HL-60 (cell line): ENCODE data around the gene CDC42EP1.
"Not testable (repeated sequence)": the region's sequence is repeated elsewhere in the genome, so short reads cannot be mapped to it uniquely, and the experiment has no call there.

Experiments used
- DNase-seq, 2 experiments: peaks; one replicate each; pipeline ENCODE4 v3.0.0-alpha.2; 2010 to 2020; ENCODE audit warnings: low read depth in 1 of 2, low spot score in 1 of 2
- H3K27ac ChIP-seq: fragments of 250-450 bp; sonication (Bioruptor Pico); replicated peaks from 2 replicates; pipeline ENCODE4 v1.5.1; 2020; ENCODE audit warnings: mild to moderate bottlenecking, moderate library complexity
- H3K27me3 ChIP-seq: fragments of 250-450 bp; sonication (Bioruptor Pico); 2 replicates; pipeline ENCODE4 v1.5.1; 2021; ENCODE audit warnings: mild to moderate bottlenecking, moderate library complexity; ENCODE audit not compliant: insufficient read depth, poor library complexity, severe bottlenecking
- H3K4me3 ChIP-seq: replicated peaks from 2 replicates; pipeline ENCODE4 v1.5.1; 2011; ENCODE audit warnings: mild to moderate bottlenecking, control low read depth, low read length; ENCODE audit not compliant: insufficient read depth
- CTCF ChIP-seq: IDR thresholded peaks from one replicate; pipeline ENCODE4 v1.5.1; 2011; ENCODE audit warnings: low read length, control low read depth, inconsistent platforms; ENCODE audit not compliant: insufficient read depth
- GABPA ChIP-seq: IDR thresholded peaks from 2 replicates; pipeline ENCODE4 v1.6.1; 2012; ENCODE audit warnings: low read depth
- POLR2AphosphoS5 ChIP-seq: IDR thresholded peaks from 2 replicates; pipeline ENCODE4 v1.6.1; 2012; ENCODE audit warnings: low read depth
- SPI1 ChIP-seq: IDR thresholded peaks from 2 replicates; pipeline ENCODE4 v1.6.1; 2012; ENCODE audit warnings: low read depth, mild to moderate bottlenecking, borderline replicate concordance
- TF ChIP-seq, protein P1 (sequence below): IDR thresholded peaks from 2 replicates; pipeline ENCODE4 v1.6.1; 2012; ENCODE audit warnings: low read depth; ENCODE audit not compliant: insufficient replicate concordance

CDC42EP1 gene

DNA sequence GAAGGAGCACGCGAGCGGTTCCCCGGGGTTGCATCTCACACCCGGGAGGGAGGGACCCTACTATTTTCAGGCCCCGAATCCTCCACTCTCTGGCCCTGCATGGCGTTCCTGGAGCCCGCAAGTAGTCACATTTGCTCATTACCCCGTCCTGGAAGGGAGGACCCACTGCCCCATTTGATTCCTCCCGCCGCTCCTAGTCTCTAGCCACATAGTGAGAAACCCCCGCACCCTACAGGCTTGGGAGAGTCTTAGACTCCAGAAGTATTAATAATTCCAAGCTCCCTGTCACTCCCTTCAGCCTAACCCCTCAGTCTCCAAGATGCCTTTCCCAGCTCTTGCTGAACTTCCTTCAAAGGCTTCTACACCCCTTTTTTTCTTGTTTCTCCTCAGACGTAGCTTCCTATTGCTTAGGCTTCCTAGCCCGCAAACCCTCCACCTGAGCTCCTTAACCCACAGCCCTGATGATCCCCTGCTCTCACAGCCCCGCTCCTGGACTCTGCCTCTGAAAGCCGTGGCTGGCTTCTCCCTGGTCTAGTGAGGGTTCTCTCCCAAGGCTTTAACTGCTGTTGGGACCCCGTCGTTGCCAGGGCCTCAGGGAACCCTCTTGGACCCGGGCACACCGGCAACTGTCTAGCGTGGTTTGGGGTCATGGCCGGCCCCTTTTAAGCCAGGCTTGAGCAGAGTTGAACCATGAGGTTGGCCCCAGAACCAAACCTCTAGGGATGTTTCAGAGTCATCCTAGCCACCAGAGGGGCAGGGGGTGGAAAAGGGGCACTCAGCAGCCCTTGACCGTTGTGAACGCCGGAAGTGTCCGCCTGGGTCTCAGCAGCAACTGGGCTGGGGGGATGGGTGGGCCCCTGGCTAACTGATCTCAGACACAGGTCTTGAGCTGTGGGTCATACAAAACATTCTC, 49.2 kb downstream of the CDC42EP1 start:
- Histone ChIP-seq H3K27ac (peak overlapping the region; percentile 93), H3K4me3 (peak overlapping the region; percentile 94), H3K27me3 (no peaks in the 10 kb centered on the region)
- TF ChIP-seq, protein P1, sequence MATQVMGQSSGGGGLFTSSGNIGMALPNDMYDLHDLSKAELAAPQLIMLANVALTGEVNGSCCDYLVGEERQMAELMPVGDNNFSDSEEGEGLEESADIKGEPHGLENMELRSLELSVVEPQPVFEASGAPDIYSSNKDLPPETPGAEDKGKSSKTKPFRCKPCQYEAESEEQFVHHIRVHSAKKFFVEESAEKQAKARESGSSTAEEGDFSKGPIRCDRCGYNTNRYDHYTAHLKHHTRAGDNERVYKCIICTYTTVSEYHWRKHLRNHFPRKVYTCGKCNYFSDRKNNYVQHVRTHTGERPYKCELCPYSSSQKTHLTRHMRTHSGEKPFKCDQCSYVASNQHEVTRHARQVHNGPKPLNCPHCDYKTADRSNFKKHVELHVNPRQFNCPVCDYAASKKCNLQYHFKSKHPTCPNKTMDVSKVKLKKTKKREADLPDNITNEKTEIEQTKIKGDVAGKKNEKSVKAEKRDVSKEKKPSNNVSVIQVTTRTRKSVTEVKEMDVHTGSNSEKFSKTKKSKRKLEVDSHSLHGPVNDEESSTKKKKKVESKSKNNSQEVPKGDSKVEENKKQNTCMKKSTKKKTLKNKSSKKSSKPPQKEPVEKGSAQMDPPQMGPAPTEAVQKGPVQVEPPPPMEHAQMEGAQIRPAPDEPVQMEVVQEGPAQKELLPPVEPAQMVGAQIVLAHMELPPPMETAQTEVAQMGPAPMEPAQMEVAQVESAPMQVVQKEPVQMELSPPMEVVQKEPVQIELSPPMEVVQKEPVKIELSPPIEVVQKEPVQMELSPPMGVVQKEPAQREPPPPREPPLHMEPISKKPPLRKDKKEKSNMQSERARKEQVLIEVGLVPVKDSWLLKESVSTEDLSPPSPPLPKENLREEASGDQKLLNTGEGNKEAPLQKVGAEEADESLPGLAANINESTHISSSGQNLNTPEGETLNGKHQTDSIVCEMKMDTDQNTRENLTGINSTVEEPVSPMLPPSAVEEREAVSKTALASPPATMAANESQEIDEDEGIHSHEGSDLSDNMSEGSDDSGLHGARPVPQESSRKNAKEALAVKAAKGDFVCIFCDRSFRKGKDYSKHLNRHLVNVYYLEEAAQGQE, result no peak
- TF ChIP-seq GABPA, result no peak
- TF ChIP-seq SPI1, result no peak
- TF ChIP-seq POLR2AphosphoS5, result no peak
- no peak for TF ChIP-seq CTCF
- no peak for DNase-seq

DNA sequence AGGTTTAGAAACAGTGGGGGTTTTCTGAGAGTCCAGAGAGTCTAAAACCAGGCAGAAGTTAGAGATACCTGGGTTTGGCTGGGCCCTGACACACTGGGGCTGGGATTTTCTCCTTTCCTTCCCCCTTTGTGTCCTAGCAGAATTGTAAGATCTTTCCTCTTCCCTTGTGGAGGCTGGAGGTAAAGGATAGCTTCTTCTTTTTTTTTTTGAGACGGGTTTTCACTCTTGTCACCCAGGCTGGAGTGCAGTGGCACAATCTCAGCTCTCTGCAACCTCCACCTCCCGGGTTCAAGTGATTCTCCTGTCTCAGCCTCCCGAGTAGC, 49.8 kb downstream of the CDC42EP1 start:
- Histone ChIP-seq H3K27ac (peak overlapping the region; percentile 93), H3K4me3 (peak overlapping the region; percentile 94)

GRCh38 chr22:37610480-37611129, 50.3 kb downstream of the CDC42EP1 start:
- H3K4me3 ChIP-seq, result no peak overlapping the region; the same call in 1 of the 2 replicates
- peak overlapping the region; percentile 93 for H3K27ac ChIP-seq
- TF ChIP-seq SPI1 (peak; percentile 75), GABPA (no peak)
- peak; percentile 60 to 63 for DNase-seq
- H3K27me3 ChIP-seq, result no peaks in the 10 kb centered on the region

More for the DNA sequence above, 49.8 kb downstream of the CDC42EP1 start:
- H3K27me3 ChIP-seq, DNase-seq: not testable (repeated sequence)

DNA sequence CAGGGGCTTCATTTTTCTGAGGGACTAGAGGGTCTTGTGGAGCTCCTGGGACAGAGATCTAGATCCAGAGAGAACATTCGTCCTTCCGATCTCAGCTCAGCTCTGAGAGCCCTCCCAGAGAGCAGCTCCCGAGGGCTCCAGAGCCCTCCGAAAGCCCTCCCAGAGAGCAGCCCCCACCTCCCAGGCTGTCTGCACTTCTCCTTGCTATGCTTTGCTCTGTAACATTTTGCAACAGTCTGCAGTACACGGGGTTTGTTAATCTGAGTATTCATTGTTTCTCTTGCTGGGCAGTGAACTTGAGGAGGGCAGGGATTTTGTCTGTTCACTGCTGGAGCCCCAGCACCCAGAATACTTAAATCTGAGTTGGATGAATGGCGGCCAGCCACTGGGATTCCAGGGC, 50.9 kb downstream of the CDC42EP1 start:
- H3K4me3 ChIP-seq, result no peak overlapping the region
- H3K27ac ChIP-seq, result no peak overlapping the region
- no peak for DNase-seq

More for the DNA sequence above, 50.9 kb downstream of the CDC42EP1 start:
- TF ChIP-seq CTCF, result no peak
- TF ChIP-seq, protein P1, result no peak
- TF ChIP-seq SPI1, result no peak
- no peak for TF ChIP-seq GABPA
- TF ChIP-seq POLR2AphosphoS5, result no peak
- no peaks in the 10 kb centered on the region for H3K27me3 ChIP-seq
